GM23248 (cell line): ENCODE results near the gene SNRNP70. TPM values are rescaled to one million over a fixed set of nuclear protein-coding genes. Genes with fewer than 3 reads are reported as not detected.
A peak's percentile ranks its signal among the peaks of the same experiment; 100 is the strongest.

Experiments used
- DNase-seq: peaks from one replicate; pipeline ENCODE4 v3.0.0-alpha.2; 2015
- H2AFZ ChIP-seq: fragments of 200-600 bp; sonication (generic); 2 replicates; pipeline ENCODE4 v1.6.1; 2016; ENCODE audit warnings: antibody characterized with exemption
- H3F3A ChIP-seq: fragments of 200-600 bp; sonication (generic); 2 replicates; pipeline ENCODE4 v1.6.1; 2016; ENCODE audit warnings: mild to moderate bottlenecking, antibody characterized with exemption, mixed run types; ENCODE audit not compliant: insufficient read depth
- H3K27ac ChIP-seq: fragments of 200-600 bp; sonication (generic); 2 replicates; pipeline ENCODE4 v1.5.1; 2016; ENCODE audit warnings: mild to moderate bottlenecking
- H3K27me3 ChIP-seq: fragments of 200-600 bp; sonication (generic); replicated peaks from 2 replicates; pipeline ENCODE4 v1.6.1; 2016; ENCODE audit warnings: mild to moderate bottlenecking; ENCODE audit not compliant: insufficient read depth
- H3K36me3 ChIP-seq: fragments of 200-600 bp; sonication (generic); 2 replicates; pipeline ENCODE4 v1.6.1; 2016; ENCODE audit warnings: low read depth, mild to moderate bottlenecking
- H3K4me1 ChIP-seq: fragments of 200-600 bp; sonication (generic); 2 replicates; pipeline ENCODE4 v1.6.1; 2016; ENCODE audit warnings: mild to moderate bottlenecking; ENCODE audit not compliant: insufficient read depth
- H3K4me2 ChIP-seq: fragments of 200-600 bp; sonication (generic); one replicate; pipeline ENCODE4 v1.6.1; 2016; ENCODE audit warnings: mild to moderate bottlenecking; ENCODE audit not compliant: unreplicated experiment
- H3K4me3 ChIP-seq: fragments of 200-600 bp; sonication (generic); 2 replicates; pipeline ENCODE4 v1.5.1; 2016; ENCODE audit warnings: mild to moderate bottlenecking
- H3K79me2 ChIP-seq: fragments of 200-600 bp; sonication (generic); 2 replicates; pipeline ENCODE4 v1.6.1; 2016; ENCODE audit warnings: mild to moderate bottlenecking; ENCODE audit not compliant: insufficient read depth
- H3K9ac ChIP-seq: fragments of 200-600 bp; sonication (generic); 2 replicates; pipeline ENCODE4 v1.6.1; 2016; ENCODE audit warnings: mild to moderate bottlenecking
- H3K9me2 ChIP-seq: fragments of 200-600 bp; sonication (generic); 2 replicates; pipeline ENCODE4 v1.6.1; 2016; ENCODE audit warnings: mixed run types, mild to moderate bottlenecking, moderate library complexity; ENCODE audit not compliant: insufficient read depth
- H3K9me3 ChIP-seq: fragments of 200-600 bp; sonication (generic); one replicate; pipeline ENCODE4 v1.6.1; 2017; ENCODE audit warnings: low read depth
- H4K20me1 ChIP-seq: fragments of 200-600 bp; sonication (generic); 2 replicates; pipeline ENCODE4 v1.6.0; 2016; ENCODE audit not compliant: insufficient read depth
- EZH2 ChIP-seq: fragments of 200-600 bp; sonication (generic); IDR thresholded peaks from 2 replicates; pipeline ENCODE4 v1.6.1; 2018; ENCODE audit warnings: antibody characterized with exemption, mild to moderate bottlenecking; ENCODE audit not compliant: insufficient read depth, poor library complexity, severe bottlenecking
- EZH2phosphoT487 ChIP-seq: fragments of 200-600 bp; sonication (generic); IDR thresholded peaks from 2 replicates; pipeline ENCODE4 v1.6.1; 2018; ENCODE audit warnings: antibody characterized with exemption, moderate library complexity, mild to moderate bottlenecking, low read depth; ENCODE audit not compliant: insufficient read depth
- WGBS, 2 experiments: methylation state at CpG; one replicate each; pipeline ENCODE4 v1.1.6; 2015 to 2017; ENCODE audit warnings: low lambda C conversion rate in 2 of 2, low coverage in 1 of 2; ENCODE audit errors: missing lambda C conversion rate in 2 of 2; 5-methylcytosine and 5-hydroxymethylcytosine counted together
- in situ Hi-C: fragments of 300-500 bp; cut with MboI; formaldehyde crosslinking; loops from 2 replicates; pipeline ENCODE4 v1.15.0; 2020
- polyA plus RNA-seq: library from polyadenylated mRNA; unstranded; fragments of >200 nt; fragmentation: Nextera tagmentation; extraction: Ambion mirVana; gene quantifications from 2 replicates; pipeline ENCODE4 v1.2.1, GENCODE V29; 2016
- total RNA-seq: library from RNA; depleted of rRNA; stranded (reverse); fragments of >200 nt; shearing (Covaris generic); gene quantifications from 2 replicates; pipeline ENCODE4 v1.2.3, GENCODE V29; 2014

SNRNP70 gene
- total and polyA plus RNA-seq, 2 experiments from 2014 or later, result 104 to 146 TPM

DNA sequence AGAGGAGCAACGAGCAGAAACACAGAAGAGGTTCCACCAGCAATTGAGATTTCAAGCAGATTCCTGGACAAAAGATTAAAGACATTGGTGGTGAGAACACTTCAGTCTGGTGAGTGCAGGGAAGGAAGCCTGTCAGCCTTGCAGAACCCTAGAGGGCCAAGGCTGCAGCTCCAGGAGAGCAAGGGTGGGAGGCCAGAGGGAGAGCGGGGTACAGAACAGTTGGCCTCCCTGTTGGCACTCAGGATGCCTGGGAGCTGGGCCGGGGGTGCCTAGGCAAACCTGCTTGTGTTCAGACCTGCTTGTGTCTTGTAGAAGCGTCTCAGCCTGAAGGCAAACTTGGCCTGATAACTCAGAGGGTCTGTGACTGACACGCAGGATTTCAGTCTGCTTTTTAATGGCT lies 23.8 kb downstream of the SNRNP70 start:
- Histone ChIP-seq H3K4me2 (no peak overlapping the region), H3K27me3 (no peaks in the 10 kb centered on the region), H3K4me1 (peaks cover 13% of the 10 kb centered on the region), H2AFZ (no peak overlapping the region), H3K9me2 (no peaks in the 10 kb centered on the region), H3F3A (peaks cover 47% of the 10 kb centered on the region), H3K79me2 (peaks cover 5% of the 10 kb centered on the region; the same call in 1 of the 2 replicates), H4K20me1 (no peaks in the 10 kb centered on the region; the same call in 1 of the 2 replicates), H3K27ac (no peak overlapping the region), H3K9ac (no peak overlapping the region), H3K9me3 (no peaks in the 10 kb centered on the region), H3K36me3 (peaks cover 26% of the 10 kb centered on the region; the same call in 1 of the 2 replicates), H3K4me3 (no peak overlapping the region)
- no peak for DNase-seq
- TF ChIP-seq EZH2 (no peak), EZH2phosphoT487 (no peak)
- in situ Hi-C loops, result no loop called here
- 78 to 79% methylated on average over 5 of the region's 5 CpGs for WGBS, 2 experiments

DNA sequence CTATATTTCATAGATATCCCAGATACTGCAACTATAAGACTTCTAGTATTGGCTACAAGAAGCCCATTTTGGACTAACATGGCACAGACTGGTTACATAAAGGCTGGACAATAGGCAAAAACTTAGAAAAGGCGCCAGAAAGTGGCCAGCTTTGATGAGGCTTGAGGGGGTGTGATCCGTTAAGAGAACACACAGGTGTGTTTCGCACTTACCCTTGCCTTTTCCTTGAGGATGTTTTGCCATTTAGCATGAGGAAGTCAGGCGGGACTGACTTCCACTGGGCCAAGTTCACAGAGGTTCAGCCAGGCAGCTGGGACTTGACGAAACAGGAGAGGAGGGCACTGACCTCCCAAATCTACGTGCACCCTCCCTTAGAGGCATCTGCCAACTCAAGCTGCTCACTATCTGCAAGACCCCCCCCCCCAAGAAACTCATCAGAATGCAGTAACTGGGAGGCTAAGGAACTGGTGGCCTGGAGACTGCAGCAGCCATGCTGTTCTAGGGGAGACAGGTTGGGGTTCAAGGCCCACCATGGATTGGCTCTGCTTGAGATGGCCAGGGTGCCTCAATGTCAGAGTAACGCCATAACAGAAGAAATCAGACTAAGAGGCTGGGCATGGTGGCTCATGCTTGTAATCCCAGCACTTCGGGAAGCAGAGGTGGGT lies 24.4 kb downstream of the SNRNP70 start:
- H3K9ac ChIP-seq, result 0 out of 2 replicates have a peak overlapping the region, but pooled peaks have one; percentile 41
- 95 to 96% methylated on average over 8 of the region's 8 CpGs for WGBS, 2 experiments
- in situ Hi-C loops, result no loop called here
- no peaks in the 10 kb centered on the region for H3K9me3 ChIP-seq
- no peak overlapping the region for H3K4me3 ChIP-seq
- no peaks in the 10 kb centered on the region; the same call in 1 of the 2 replicates for H4K20me1 ChIP-seq
- H3K4me1 ChIP-seq, result peaks cover 13% of the 10 kb centered on the region
- peaks cover 5% of the 10 kb centered on the region; the same call in 1 of the 2 replicates for H3K79me2 ChIP-seq
- no peak overlapping the region for H3K4me2 ChIP-seq
- H3K27me3 ChIP-seq, result no peaks in the 10 kb centered on the region
- H3K36me3 ChIP-seq, result peaks cover 24% of the 10 kb centered on the region; the same call in 1 of the 2 replicates
- no peaks in the 10 kb centered on the region for H3K9me2 ChIP-seq
- TF ChIP-seq EZH2, result no peak
- no peak for TF ChIP-seq EZH2phosphoT487
- peaks cover 47% of the 10 kb centered on the region for H3F3A ChIP-seq
- no peak for DNase-seq
- no peak overlapping the region for H2AFZ ChIP-seq
- peak overlapping the region; percentile 55 for H3K27ac ChIP-seq

DNA sequence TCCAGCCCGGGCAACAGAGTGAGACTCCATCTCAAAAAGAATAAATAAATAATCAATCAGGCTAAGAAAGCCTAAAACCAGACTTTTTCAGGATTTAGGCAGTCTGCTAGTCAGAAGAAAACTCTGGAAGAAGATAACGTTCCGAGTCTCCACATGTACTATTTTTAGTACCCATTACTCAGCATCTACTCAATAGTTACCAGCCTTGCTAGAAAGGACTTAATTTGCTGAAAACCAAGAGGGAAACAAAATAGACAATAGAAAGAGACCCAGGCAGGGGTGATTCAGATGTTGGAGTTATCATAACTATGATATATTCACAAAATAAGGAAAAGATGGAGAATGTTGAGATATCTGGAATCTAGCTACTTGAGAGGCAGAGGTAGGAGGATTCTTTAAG lies 25.3 kb downstream of the SNRNP70 start:
- H3K4me1 ChIP-seq, result peaks cover 13% of the 10 kb centered on the region
- peak overlapping the region; percentile 41; the same call in 1 of the 2 replicates for H3K9ac ChIP-seq
- no peaks in the 10 kb centered on the region for H3K79me2 ChIP-seq
- H3K4me3 ChIP-seq, result no peak overlapping the region
- H3K27ac ChIP-seq, result peak overlapping the region; percentile 55
- in situ Hi-C loops, result no loop called here
- 0 to 2% methylated on average over 3 of the region's 3 CpGs for WGBS, 2 experiments
- no peaks in the 10 kb centered on the region for H3K9me2 ChIP-seq
- H4K20me1 ChIP-seq, result no peaks in the 10 kb centered on the region; the same call in 1 of the 2 replicates
- no peaks in the 10 kb centered on the region for H3K27me3 ChIP-seq
- no peaks in the 10 kb centered on the region for H3K9me3 ChIP-seq
- no peak overlapping the region for H2AFZ ChIP-seq
- H3K36me3 ChIP-seq, result peaks cover 18% of the 10 kb centered on the region; the same call in 1 of the 2 replicates
- no peak overlapping the region for H3K4me2 ChIP-seq
- H3F3A ChIP-seq, result peaks cover 46% of the 10 kb centered on the region
- peak; percentile 79 for DNase-seq
- TF ChIP-seq EZH2phosphoT487 (no peak), EZH2 (no peak)

DNA sequence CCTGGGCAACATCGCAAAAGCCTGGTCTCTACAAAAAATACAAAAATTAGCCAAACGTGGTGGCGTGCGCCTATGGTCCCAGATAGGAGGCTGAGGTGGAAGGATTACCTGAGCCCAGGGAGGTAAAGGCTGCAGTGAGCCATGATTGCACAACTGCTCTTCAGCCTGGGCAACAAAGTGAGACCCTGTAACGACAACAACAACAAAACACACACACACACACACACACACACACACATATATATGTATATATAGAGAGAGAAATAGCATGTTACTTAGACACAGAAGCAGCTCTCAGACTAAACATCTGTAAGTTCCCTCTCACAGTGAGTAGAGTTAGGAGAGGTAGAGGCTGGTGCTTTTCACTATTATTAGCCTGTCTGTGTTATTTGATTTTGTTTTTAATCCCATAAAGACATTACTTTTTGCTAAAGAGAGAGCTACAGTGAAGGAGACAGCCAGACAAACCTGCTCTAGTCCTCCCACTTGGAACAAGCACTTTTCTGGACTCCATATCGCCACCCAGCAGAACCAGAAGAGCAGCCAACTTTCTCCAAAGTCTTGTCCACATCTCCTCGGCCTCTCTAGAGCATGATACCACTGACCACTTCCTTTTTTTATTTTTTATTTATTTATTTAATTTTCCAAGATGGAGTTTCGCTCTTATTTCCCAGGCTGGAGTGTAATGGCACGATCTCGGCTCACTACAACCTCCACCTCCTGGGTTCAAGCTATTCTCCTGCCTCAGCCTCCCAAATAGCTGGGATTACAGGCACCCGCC lies 26.2 kb downstream of the SNRNP70 start:
- in situ Hi-C loops, result no loop called here
- Histone ChIP-seq H3K79me2 (no peaks in the 10 kb centered on the region), H4K20me1 (no peaks in the 10 kb centered on the region; the same call in 1 of the 2 replicates), H3K9ac (no peak overlapping the region), H3F3A (peaks cover 38% of the 10 kb centered on the region), H2AFZ (no peak overlapping the region), H3K4me3 (no peak overlapping the region), H3K4me1 (peaks cover 13% of the 10 kb centered on the region), H3K4me2 (no peak overlapping the region), H3K36me3 (peaks cover 12% of the 10 kb centered on the region; the same call in 1 of the 2 replicates), H3K27ac (peak overlapping the region; percentile 55), H3K27me3 (no peaks in the 10 kb centered on the region), H3K9me2 (no peaks in the 10 kb centered on the region), H3K9me3 (no peaks in the 10 kb centered on the region)
- no peak for DNase-seq
- TF ChIP-seq EZH2, result no peak
- no peak for TF ChIP-seq EZH2phosphoT487
- 83 to 84% methylated on average over 11 of the region's 11 CpGs for WGBS, 2 experiments
